ENCODE results near the gene FCN1. TPM values are rescaled to one million over a fixed set of nuclear protein-coding genes. Genes with fewer than 3 reads are reported as not detected.

Gene FCN1
- total RNA-seq, 1 donor from 2014 or later = not detected

- Mint-ChIP-seq H3K27me3 (ENCODE audit: low read depth) (peaks cover 17% of the 10 kb centered on the region), H3K4me3 (no peak overlapping the region), H3K4me1 (peaks cover under 1% of the 10 kb centered on the region), H3K27ac (no peak overlapping the region), H3K9me3 (peaks cover 9% of the 10 kb centered on the region), H3K36me3 (no peaks in the 10 kb centered on the region)
- no peak for TF ChIP-seq CTCF (IDR thresholded peaks at IDR 0.05; ENCODE audit: unreplicated experiment)
- DNase-seq (ENCODE audit: low spot score in 2 of 2, unreplicated experiment in 2 of 2) = no peak
Observed at GRCh38 chr9:134949681-134950385, 32.1 kb upstream of the FCN1 start.

GRCh38 chr9:134948149-134948548 is 30.4 kb upstream of the FCN1 start:
- Mint-ChIP-seq H3K4me3 (no peak overlapping the region), H3K4me1 (peaks cover 9% of the 10 kb centered on the region)

GRCh38 chr9:134947265-134947955 is 29.7 kb upstream of the FCN1 start:
- no peak overlapping the region for H3K4me3 Mint-ChIP-seq
- DNase-seq (ENCODE audit: low spot score in 2 of 2, unreplicated experiment in 2 of 2) = no peak
- no peaks in the 10 kb centered on the region for H3K36me3 Mint-ChIP-seq
- H3K27me3 Mint-ChIP-seq (ENCODE audit: low read depth) = peaks cover 16% of the 10 kb centered on the region
- peaks cover 5% of the 10 kb centered on the region for H3K9me3 Mint-ChIP-seq
- peaks cover 14% of the 10 kb centered on the region for H3K4me1 Mint-ChIP-seq
- no peak for TF ChIP-seq CTCF (IDR thresholded peaks at IDR 0.05; ENCODE audit: unreplicated experiment)
- H3K27ac Mint-ChIP-seq = no peak overlapping the region

More at GRCh38 chr9:134948149-134948548, 30.4 kb upstream of the FCN1 start:
- no peak for DNase-seq (ENCODE audit: low spot score in 2 of 2, unreplicated experiment in 2 of 2)
- H3K36me3 Mint-ChIP-seq = no peaks in the 10 kb centered on the region
- no peak overlapping the region for H3K27ac Mint-ChIP-seq
- H3K9me3 Mint-ChIP-seq = peaks cover 5% of the 10 kb centered on the region
- H3K27me3 Mint-ChIP-seq (ENCODE audit: low read depth) = peaks cover 16% of the 10 kb centered on the region
- no peak for TF ChIP-seq CTCF (IDR thresholded peaks at IDR 0.05; ENCODE audit: unreplicated experiment)

- TF ChIP-seq CTCF (IDR thresholded peaks at IDR 0.05; ENCODE audit: unreplicated experiment) = no peak
- DNase-seq (ENCODE audit: low spot score in 2 of 2, unreplicated experiment in 2 of 2) = no peak
- Mint-ChIP-seq H3K36me3 (no peaks in the 10 kb centered on the region), H3K27me3 (ENCODE audit: low read depth) (peaks cover 16% of the 10 kb centered on the region), H3K9me3 (no peaks in the 10 kb centered on the region), H3K4me3 (no peak overlapping the region), H3K27ac (no peak overlapping the region), H3K4me1 (peaks cover 18% of the 10 kb centered on the region)
Observed at GRCh38 chr9:134946663-134947062, 29.0 kb upstream of the FCN1 start.

- Mint-ChIP-seq H3K4me3 (no peak overlapping the region), H3K36me3 (no peaks in the 10 kb centered on the region), H3K27ac (no peak overlapping the region), H3K4me1 (peaks cover 21% of the 10 kb centered on the region), H3K9me3 (no peaks in the 10 kb centered on the region), H3K27me3 (ENCODE audit: low read depth) (peaks cover 10% of the 10 kb centered on the region)
- no peak for TF ChIP-seq CTCF (IDR thresholded peaks at IDR 0.05; ENCODE audit: unreplicated experiment)
- no peak for DNase-seq (ENCODE audit: low spot score in 2 of 2, unreplicated experiment in 2 of 2)
Observed at GRCh38 chr9:134945509-134946275, 28.0 kb upstream of the FCN1 start.
